PC-9 (cell line): ENCODE measurements around the gene UBE2G1. TPM values are rescaled to one million over a fixed set of nuclear protein-coding genes. Genes with fewer than 3 reads are reported as not detected.

ENCODE experiments used
- Bru-seq: library from RNA; stranded (reverse); fragments of 400-500 nt; gene quantifications from one replicate; lab custom pipeline; 2021; lab: Mats Ljungman, UMichigan
- BruChase-seq, 2 experiments: library from RNA; stranded (reverse); fragments of 400-500 nt; gene quantifications; one replicate each; lab custom pipeline; 2021; lab: Mats Ljungman, UMichigan
- BruUV-seq: library from RNA; stranded (reverse); fragments of 400-500 nt; replicated peaks from 2 replicates; lab custom pipeline; 2021; lab: Mats Ljungman, UMichigan
- CTCF ChIA-PET: fragments of 300-600 bp; sonication (Branson Sonifier 250); formaldehyde crosslinking; loops from one replicate; lab custom pipeline; 2022; ENCODE audit warnings: antibody characterized with exemption; lab: Charles Lee
- POLR2A ChIA-PET: fragments of 300-600 bp; sonication (Branson Sonifier 250); formaldehyde crosslinking; loops from one replicate; lab custom pipeline; 2022; ENCODE audit warnings: antibody characterized with exemption; ENCODE audit not compliant: unreplicated experiment; lab: Charles Lee
- DNase-seq, 2 experiments: peaks; one replicate each; pipeline versions ENCODE4 v3.0.0 to v3.0.0-alpha.2; 2015 to 2022; ENCODE audit warnings: mixed read lengths in 1 of 2
- H2AFZ ChIP-seq: fragments of 200-600 bp; sonication (generic); 2 replicates; pipeline ENCODE4 v1.8.1; 2017; ENCODE audit warnings: antibody characterized with exemption
- H3F3A ChIP-seq: fragments of 200-600 bp; sonication (generic); 2 replicates; pipeline ENCODE4 v1.8.1; 2017; ENCODE audit warnings: antibody characterized with exemption, mild to moderate bottlenecking, low read depth; ENCODE audit not compliant: insufficient read depth
- H3K27ac ChIP-seq: fragments of 200-600 bp; sonication (generic); 2 replicates; pipeline ENCODE4 v1.6.1; 2016; ENCODE audit warnings: mixed run types
- H3K27me3 ChIP-seq: fragments of 200-600 bp; sonication (generic); 2 replicates; pipeline ENCODE4 v1.6.1; 2016; ENCODE audit warnings: low read depth, mixed run types; ENCODE audit not compliant: insufficient read depth
- H3K36me3 ChIP-seq: fragments of 200-600 bp; sonication (generic); 2 replicates; pipeline ENCODE4 v1.6.1; 2016; ENCODE audit warnings: low read depth, mixed run types
- H3K4me1 ChIP-seq: fragments of 200-600 bp; sonication (generic); replicated peaks from 2 replicates; pipeline ENCODE4 v1.6.1; 2016; ENCODE audit warnings: mixed run types; ENCODE audit not compliant: insufficient read depth
- H3K4me2 ChIP-seq: fragments of 200-600 bp; sonication (generic); 2 replicates; pipeline ENCODE4 v1.6.1; 2017; ENCODE audit warnings: mixed run types
- H3K4me3 ChIP-seq: fragments of 200-600 bp; sonication (generic); 2 replicates; pipeline ENCODE4 v1.6.1; 2016; ENCODE audit warnings: mixed run types
- H3K79me2 ChIP-seq: fragments of 200-600 bp; sonication (generic); 2 replicates; pipeline ENCODE4 v1.6.1; 2017; ENCODE audit warnings: low read depth, mixed run types
- H3K9me2 ChIP-seq: fragments of 200-600 bp; sonication (generic); 2 replicates; pipeline ENCODE4 v1.8.1; 2017; ENCODE audit warnings: mild to moderate bottlenecking; ENCODE audit not compliant: insufficient read depth
- H3K9me3 ChIP-seq: fragments of 200-600 bp; sonication (generic); 2 replicates; pipeline ENCODE4 v1.8.1; 2016; ENCODE audit warnings: low read depth; ENCODE audit not compliant: insufficient read depth
- H4K20me1 ChIP-seq: fragments of 200-600 bp; sonication (generic); 2 replicates; pipeline ENCODE4 v1.8.1; 2017; ENCODE audit not compliant: insufficient read depth
- CTCF ChIP-seq: fragments of 200-600 bp; sonication (generic); conservative IDR thresholded peaks from 2 replicates; pipeline ENCODE4 v1.6.1; 2017; ENCODE audit warnings: mixed run types, antibody characterized with exemption, mild to moderate bottlenecking, moderate library complexity
- EZH2 ChIP-seq: fragments of 200-600 bp; sonication (generic); IDR thresholded peaks from 2 replicates; pipeline ENCODE4 v1.8.0; 2017; ENCODE audit warnings: antibody characterized with exemption, low read depth
- intact Hi-C: fragments of 100-400 bp; cut with micrococcal nuclease; formaldehyde crosslinking; loops from one replicate; pipeline ENCODE4 v1.10.0; 2022; ENCODE audit not compliant: unreplicated experiment
- long read RNA-seq: library from polyadenylated mRNA; stranded (forward); transcript quantifications from one replicate; pipeline ENCODE4 v2.0.0, GENCODE V29; 2022
- total RNA-seq: library from RNA; stranded (reverse); gene quantifications from 2 replicates; pipeline ENCODE4 v1.2.3, GENCODE V29; 2021

Gene UBE2G1
- total RNA-seq: 104 and 111 TPM in 2 replicates
- Bru-seq, nascent RNA: percentile 95 among the genes with signal in this experiment
- percentile 91 among the genes with signal in this experiment for BruChase-seq, experiment 1, labeled RNA remaining after a 2-hour chase
- percentile 89 among the genes with signal in this experiment for BruChase-seq, experiment 2, labeled RNA remaining after a 6-hour chase
- long read RNA-seq, transcript UBE2G1-201 (6 exons, 3,974 nt): major isoform, 165 of 201 reads
- long read RNA-seq, transcript UBE2G1-203 (5 exons, 984 nt): minor isoform, 13 of 201 reads
- long read RNA-seq, partial matches to known transcripts: 2 of 201 reads
- long read RNA-seq, other reads (novel, unspliced or antisense): 17 of 201 reads

GRCh38 chr17:4366327-4367063 is at the start of gene UBE2G1:
Gene UBE2G1, minus strand, starts transcription at chr17:4366675. Its CDS starts 359 bp downstream, at chr17:4366316.
- Histone ChIP-seq H3F3A (peaks cover 32% of the 10 kb centered on the region), H3K27me3 (no peaks in the 10 kb centered on the region), H3K4me3 (peak within 1 kb of the TSS; percentile 72), H3K36me3 (no peaks in the 10 kb centered on the region), H2AFZ (peak within 1 kb of the TSS; percentile 97), H3K9me3 (no peaks in the 10 kb centered on the region), H3K27ac (peak within 1 kb of the TSS; percentile 60), H3K79me2 (peaks cover 48% of the 10 kb centered on the region), H4K20me1 (peaks cover 32% of the 10 kb centered on the region), H3K4me1 (peaks cover 17% of the 10 kb centered on the region), H3K9me2 (no peaks in the 10 kb centered on the region), H3K4me2 (peak within 1 kb of the TSS; percentile 99)
- peak; percentile 88 to 98 for DNase-seq
- intact Hi-C loops: loop anchor here (1.0 to 10.0 kb wide), 4 partner anchors 28 to 152 kb away; no protein-coding TSS in a partner anchor
- BruUV-seq: no TSS peak
- peak; percentile 41 for TF ChIP-seq CTCF
- TF ChIP-seq EZH2: no peak
- ChIA-PET POLR2A (interaction anchor here (0.6 to 0.7 kb wide), 2 partner anchors 35 to 223 kb away, joined by 3 to 5 read pairs; partner anchors contain the start of genes CYB5D2 and ZZEF1), CTCF (interaction anchor here (0.6 kb wide), 1 partner anchor 151 kb away, joined by 3 read pairs; no protein-coding TSS in a partner anchor)

DNA sequence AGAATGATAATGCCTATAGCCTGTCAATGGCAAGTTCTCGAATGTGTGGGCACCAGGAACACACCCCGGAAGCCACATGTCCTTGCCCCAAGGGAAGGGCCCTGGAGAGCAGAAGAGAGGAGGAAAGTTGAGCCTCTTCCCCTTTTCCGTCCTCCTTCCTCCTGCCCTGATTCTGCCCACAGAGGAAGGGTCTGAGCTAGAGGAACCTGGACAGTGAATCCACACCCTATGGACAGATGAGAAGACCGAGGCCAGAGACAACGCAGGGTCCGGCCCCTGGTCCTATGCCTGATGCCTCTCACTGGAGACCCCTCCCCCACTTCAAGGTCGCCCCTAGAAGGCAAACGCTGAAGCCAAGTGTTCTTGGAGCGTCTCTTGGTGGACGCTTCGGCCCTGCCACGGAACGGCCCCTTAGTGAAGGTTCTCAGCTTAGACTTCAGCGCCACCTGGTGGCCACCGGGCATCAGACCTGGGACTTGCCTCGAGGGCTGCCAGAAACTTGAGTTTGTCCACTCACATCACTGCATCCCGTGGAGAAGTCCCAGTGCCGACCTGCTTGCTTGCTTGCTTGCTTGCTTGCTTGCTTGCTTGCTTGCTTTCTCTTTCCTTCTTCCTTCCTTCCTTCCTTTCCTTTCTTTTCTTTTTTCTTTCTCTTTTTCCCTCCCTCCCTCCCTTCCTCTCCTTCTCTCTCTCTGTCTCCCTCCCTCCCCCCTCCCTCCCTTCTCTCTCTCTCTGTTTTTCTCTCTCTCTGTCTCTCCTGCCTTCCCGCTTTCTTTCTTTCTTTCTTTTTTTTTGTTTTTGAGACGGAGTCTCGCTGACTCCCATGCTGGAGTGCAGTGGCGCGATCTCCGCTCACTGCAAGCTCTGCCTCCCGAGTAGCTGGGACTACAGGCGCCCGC is 46.7 kb upstream of the UBE2G1 start:
- Histone ChIP-seq H3K36me3 (no peaks in the 10 kb centered on the region), H3K9me3 (no peaks in the 10 kb centered on the region), H3K79me2 (no peaks in the 10 kb centered on the region), H3K27me3 (no peaks in the 10 kb centered on the region), H3K4me1 (peaks cover 2% of the 10 kb centered on the region; the same call in 1 of the 2 replicates), H3K4me2 (peak overlapping the region; percentile 51), H3K9me2 (no peaks in the 10 kb centered on the region), H2AFZ (peak overlapping the region; percentile 10), H3F3A (no peaks in the 10 kb centered on the region), H3K4me3 (no peak overlapping the region), H4K20me1 (no peaks in the 10 kb centered on the region), H3K27ac (no peak overlapping the region)
- DNase-seq: peak; percentile 80 to 91
- BruUV-seq: no TSS peak
- POLR2A ChIA-PET: no interaction called here
- intact Hi-C loops: loop anchor here (1.0 to 5.0 kb wide), 5 partner anchors 109 to 551 kb away; partner anchors contain the start of gene ANKFY1
- TF ChIP-seq CTCF (peak; percentile 97), EZH2 (no peak)
- CTCF ChIA-PET: interaction anchor here (1.2 to 1.7 kb wide), 2 partner anchors 198 to 213 kb away, joined by 3 to 15 read pairs; no protein-coding TSS in a partner anchor
